Measurements from ENCODE around the gene CERCAM.

Gene CERCAM

DNA sequence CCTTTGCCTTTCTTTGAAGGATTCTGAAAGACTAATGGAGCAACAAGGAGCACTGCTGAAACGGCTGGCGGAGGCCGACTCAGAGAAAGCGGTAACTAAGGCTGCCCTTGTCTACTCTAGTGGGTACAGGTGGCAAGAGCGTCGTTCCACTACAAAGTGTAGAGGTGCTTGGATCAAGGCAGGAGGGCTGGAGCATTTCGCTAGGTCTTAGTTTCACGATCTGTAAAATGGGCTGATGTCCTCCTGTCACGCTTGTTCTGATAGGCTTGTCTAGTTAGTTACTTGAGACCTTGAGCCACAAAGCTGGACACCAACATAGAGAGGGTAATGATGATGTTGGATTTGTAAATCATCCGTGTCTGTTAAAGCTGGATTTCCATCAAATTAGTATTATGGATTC, 60.9 kb downstream of the CERCAM start:
- ATAC-seq, result no peak
- TF ChIP-seq, protein P1, sequence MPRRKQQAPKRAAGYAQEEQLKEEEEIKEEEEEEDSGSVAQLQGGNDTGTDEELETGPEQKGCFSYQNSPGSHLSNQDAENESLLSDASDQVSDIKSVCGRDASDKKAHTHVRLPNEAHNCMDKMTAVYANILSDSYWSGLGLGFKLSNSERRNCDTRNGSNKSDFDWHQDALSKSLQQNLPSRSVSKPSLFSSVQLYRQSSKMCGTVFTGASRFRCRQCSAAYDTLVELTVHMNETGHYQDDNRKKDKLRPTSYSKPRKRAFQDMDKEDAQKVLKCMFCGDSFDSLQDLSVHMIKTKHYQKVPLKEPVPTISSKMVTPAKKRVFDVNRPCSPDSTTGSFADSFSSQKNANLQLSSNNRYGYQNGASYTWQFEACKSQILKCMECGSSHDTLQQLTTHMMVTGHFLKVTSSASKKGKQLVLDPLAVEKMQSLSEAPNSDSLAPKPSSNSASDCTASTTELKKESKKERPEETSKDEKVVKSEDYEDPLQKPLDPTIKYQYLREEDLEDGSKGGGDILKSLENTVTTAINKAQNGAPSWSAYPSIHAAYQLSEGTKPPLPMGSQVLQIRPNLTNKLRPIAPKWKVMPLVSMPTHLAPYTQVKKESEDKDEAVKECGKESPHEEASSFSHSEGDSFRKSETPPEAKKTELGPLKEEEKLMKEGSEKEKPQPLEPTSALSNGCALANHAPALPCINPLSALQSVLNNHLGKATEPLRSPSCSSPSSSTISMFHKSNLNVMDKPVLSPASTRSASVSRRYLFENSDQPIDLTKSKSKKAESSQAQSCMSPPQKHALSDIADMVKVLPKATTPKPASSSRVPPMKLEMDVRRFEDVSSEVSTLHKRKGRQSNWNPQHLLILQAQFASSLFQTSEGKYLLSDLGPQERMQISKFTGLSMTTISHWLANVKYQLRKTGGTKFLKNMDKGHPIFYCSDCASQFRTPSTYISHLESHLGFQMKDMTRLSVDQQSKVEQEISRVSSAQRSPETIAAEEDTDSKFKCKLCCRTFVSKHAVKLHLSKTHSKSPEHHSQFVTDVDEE (CRISPR knock-in tag; IDR thresholded peaks at IDR 0.05), result no peak
- TF ChIP-seq ESRRG (CRISPR knock-in tag; IDR thresholded peaks at IDR 0.05) (no peak), TCF4 (CRISPR knock-in tag; IDR thresholded peaks at IDR 0.05; ENCODE audit: borderline replicate concordance) (no peak)

DNA sequence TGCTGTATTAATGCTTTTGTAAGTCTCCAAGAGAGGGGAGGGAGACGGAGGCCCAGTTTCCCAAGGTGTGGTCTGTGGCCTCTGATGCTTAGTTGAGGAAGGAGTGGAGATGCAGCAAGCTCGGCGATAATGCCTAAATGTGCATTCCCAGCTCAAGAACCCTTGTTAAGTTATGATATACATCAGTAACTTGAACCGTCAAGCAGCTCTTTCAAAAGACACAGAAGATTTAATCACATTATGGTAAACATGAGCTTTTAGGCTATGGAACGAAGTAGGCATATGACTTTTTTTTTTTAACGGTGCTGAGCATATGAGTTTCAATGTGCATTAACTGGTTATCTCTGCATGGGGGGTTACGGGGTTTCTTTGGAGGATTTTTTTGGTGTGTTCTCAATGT, 61.5 kb downstream of the CERCAM start:
- ATAC-seq, result no peak

DNA sequence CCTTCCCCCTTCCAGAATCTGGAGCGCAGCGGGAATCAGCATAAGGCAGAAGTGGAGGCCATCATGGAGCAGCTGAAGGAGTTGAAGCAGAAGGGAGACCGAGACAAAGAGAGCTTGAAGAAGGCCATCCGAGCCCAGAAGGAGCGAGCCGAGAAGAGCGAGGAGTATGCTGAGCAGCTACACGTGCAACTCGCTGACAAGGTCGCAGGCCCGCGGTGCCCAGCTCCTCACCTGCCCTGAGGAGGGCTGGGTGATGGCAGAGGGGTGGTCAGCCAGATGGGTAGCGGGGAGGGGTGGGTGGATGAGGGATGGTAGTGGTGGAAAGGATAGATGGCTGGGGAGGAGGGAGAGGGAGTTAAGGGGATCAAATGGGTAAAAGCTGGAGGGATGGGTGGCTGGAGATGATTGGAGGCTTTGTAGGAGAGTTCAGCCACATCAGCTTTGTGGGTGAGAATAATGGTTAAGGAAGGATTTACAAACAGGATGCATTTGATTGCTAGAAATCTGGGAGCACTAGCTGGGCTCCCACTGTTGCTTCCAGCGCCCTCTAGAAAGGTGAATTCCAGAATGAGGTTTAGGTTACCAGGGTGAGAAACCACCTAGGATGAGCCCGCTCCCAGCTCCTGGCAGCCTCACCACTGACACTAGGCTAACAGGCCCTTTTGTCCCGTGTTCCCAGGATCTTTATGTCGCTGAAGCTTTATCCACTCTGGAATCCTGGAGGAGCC, 64.2 kb downstream of the CERCAM start:
- ATAC-seq, result no peak; the same call in 2 of the 3 replicates

More for the DNA sequence above, 61.5 kb downstream of the CERCAM start:
- TF ChIP-seq ESRRG (CRISPR knock-in tag; IDR thresholded peaks at IDR 0.05), result no peak
- no peak for TF ChIP-seq SNAI2 (CRISPR knock-in tag; IDR thresholded peaks at IDR 0.05)
- no peak for TF ChIP-seq ZFP30 (CRISPR knock-in tag; IDR thresholded peaks at IDR 0.05)
- TF ChIP-seq, protein P2, sequence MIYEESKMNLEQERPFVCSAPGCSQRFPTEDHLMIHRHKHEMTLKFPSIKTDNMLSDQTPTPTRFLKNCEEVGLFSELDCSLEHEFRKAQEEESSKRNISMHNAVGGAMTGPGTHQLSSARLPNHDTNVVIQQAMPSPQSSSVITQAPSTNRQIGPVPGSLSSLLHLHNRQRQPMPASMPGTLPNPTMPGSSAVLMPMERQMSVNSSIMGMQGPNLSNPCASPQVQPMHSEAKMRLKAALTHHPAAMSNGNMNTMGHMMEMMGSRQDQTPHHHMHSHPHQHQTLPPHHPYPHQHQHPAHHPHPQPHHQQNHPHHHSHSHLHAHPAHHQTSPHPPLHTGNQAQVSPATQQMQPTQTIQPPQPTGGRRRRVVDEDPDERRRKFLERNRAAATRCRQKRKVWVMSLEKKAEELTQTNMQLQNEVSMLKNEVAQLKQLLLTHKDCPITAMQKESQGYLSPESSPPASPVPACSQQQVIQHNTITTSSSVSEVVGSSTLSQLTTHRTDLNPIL (CRISPR knock-in tag; IDR thresholded peaks at IDR 0.05; ENCODE audit: low read depth), result no peak
- no peak for TF ChIP-seq ZNF565 (CRISPR knock-in tag; conservative IDR thresholded peaks at IDR 0.05; ENCODE audit: low read depth)
- no peak for TF ChIP-seq BACH2 (CRISPR knock-in tag; IDR thresholded peaks at IDR 0.05; ENCODE audit: borderline replicate concordance)
- TF ChIP-seq ISL1 (CRISPR knock-in tag; IDR thresholded peaks at IDR 0.05), result no peak
- TF ChIP-seq, protein P1 (CRISPR knock-in tag; IDR thresholded peaks at IDR 0.05), result no peak
- no peak for TF ChIP-seq ZNF8 (CRISPR knock-in tag; IDR thresholded peaks at IDR 0.05)
- TF ChIP-seq, protein P3, sequence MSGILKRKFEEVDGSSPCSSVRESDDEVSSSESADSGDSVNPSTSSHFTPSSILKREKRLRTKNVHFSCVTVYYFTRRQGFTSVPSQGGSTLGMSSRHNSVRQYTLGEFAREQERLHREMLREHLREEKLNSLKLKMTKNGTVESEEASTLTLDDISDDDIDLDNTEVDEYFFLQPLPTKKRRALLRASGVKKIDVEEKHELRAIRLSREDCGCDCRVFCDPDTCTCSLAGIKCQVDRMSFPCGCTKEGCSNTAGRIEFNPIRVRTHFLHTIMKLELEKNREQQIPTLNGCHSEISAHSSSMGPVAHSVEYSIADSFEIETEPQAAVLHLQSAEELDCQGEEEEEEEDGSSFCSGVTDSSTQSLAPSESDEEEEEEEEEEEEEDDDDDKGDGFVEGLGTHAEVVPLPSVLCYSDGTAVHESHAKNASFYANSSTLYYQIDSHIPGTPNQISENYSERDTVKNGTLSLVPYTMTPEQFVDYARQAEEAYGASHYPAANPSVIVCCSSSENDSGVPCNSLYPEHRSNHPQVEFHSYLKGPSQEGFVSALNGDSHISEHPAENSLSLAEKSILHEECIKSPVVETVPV (CRISPR knock-in tag; IDR thresholded peaks at IDR 0.05), result no peak
- TF ChIP-seq GLIS3 (CRISPR knock-in tag; IDR thresholded peaks at IDR 0.05), result no peak
- TF ChIP-seq TOX (CRISPR knock-in tag; IDR thresholded peaks at IDR 0.05; ENCODE audit: borderline replicate concordance), result no peak
- TF ChIP-seq ARNTL (CRISPR knock-in tag; IDR thresholded peaks at IDR 0.05; ENCODE audit: borderline replicate concordance, low read depth), result no peak
- TF ChIP-seq, protein P4, sequence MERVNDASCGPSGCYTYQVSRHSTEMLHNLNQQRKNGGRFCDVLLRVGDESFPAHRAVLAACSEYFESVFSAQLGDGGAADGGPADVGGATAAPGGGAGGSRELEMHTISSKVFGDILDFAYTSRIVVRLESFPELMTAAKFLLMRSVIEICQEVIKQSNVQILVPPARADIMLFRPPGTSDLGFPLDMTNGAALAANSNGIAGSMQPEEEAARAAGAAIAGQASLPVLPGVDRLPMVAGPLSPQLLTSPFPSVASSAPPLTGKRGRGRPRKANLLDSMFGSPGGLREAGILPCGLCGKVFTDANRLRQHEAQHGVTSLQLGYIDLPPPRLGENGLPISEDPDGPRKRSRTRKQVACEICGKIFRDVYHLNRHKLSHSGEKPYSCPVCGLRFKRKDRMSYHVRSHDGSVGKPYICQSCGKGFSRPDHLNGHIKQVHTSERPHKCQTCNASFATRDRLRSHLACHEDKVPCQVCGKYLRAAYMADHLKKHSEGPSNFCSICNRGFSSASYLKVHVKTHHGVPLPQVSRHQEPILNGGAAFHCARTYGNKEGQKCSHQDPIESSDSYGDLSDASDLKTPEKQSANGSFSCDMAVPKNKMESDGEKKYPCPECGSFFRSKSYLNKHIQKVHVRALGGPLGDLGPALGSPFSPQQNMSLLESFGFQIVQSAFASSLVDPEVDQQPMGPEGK (CRISPR knock-in tag; IDR thresholded peaks at IDR 0.05; ENCODE audit: borderline replicate concordance), result no peak

More for the DNA sequence above, 64.2 kb downstream of the CERCAM start:
- TF ChIP-seq GLIS3 (CRISPR knock-in tag; IDR thresholded peaks at IDR 0.05), result no peak
- TF ChIP-seq, protein P1 (CRISPR knock-in tag; IDR thresholded peaks at IDR 0.05), result no peak
